CD14-positive monocyte (primary cell): ENCODE results near the gene ADAMTS10. TPM values are rescaled to one million over a fixed set of nuclear protein-coding genes. Genes with fewer than 3 reads are reported as not detected.

Source experiments
- DNase-seq, 3 donors: peaks; one replicate each; pipeline ENCODE4 v3.0.0-alpha.2; 2011 to 2022
- H2AFZ ChIP-seq: 2 replicates; pipeline ENCODE4 v1.6.0; 2012; ENCODE audit warnings: mild to moderate bottlenecking, low read depth, low read length, inconsistent platforms; ENCODE audit not compliant: insufficient read depth, poor library complexity, severe bottlenecking
- H3K27ac ChIP-seq, 2 donors: 1 replicate in 1 of 2; 2 replicates in 1 of 2; pipeline ENCODE4 v1.5.1; 2012 to 2013; ENCODE audit warnings: low read length in 2 of 2, control low read depth in 1 of 2, inconsistent platforms in 1 of 2, low read depth in 1 of 2, mild to moderate bottlenecking in 1 of 2
- H3K27me3 ChIP-seq, 2 donors: one replicate each; pipeline versions ENCODE4 v1.6.0 to v1.6.1; 2011 to 2013; ENCODE audit warnings: low read length in 2 of 2; ENCODE audit not compliant: control insufficient read depth in 2 of 2, insufficient read depth in 2 of 2
- H3K36me3 ChIP-seq, 2 donors: replicated peaks in 1 of 2; 1 replicate in 1 of 2; 2 replicates in 1 of 2; pipeline versions ENCODE4 v1.5.1 to v1.6.1; 2012 to 2013; ENCODE audit warnings: low read length in 2 of 2, control low read depth in 1 of 2, inconsistent platforms in 1 of 2, mild to moderate bottlenecking in 1 of 2; ENCODE audit not compliant: insufficient read depth in 2 of 2, control insufficient read depth in 1 of 2
- H3K4me1 ChIP-seq, 2 donors: 1 replicate in 1 of 2; 2 replicates in 1 of 2; pipeline versions ENCODE4 v1.5.1 to v1.6.1; 2012 to 2013; ENCODE audit warnings: low read length in 2 of 2, control low read depth in 1 of 2, inconsistent platforms in 1 of 2, mild to moderate bottlenecking in 1 of 2, moderate library complexity in 1 of 2; ENCODE audit not compliant: insufficient read depth in 2 of 2, control insufficient read depth in 1 of 2
- H3K4me2 ChIP-seq: replicated peaks from 2 replicates; pipeline ENCODE3; 2012; ENCODE audit warnings: low read length, moderate library complexity, mild to moderate bottlenecking; ENCODE audit not compliant: poor library complexity, severe bottlenecking; ENCODE audit errors: extremely low read depth
- H3K4me3 ChIP-seq, 3 experiments: fragments of 200-600 bp in 1 of 3; sonication (generic) in 1 of 3; replicated peaks in 1 of 3; 1 replicate in 2 of 3; 2 replicates in 1 of 3; pipeline ENCODE4 v1.5.1; 2011 to 2013; ENCODE audit warnings: low read length in 3 of 3, mild to moderate bottlenecking in 3 of 3, control low read depth in 2 of 3, low read depth in 2 of 3, inconsistent platforms in 1 of 3, moderate library complexity in 1 of 3
- H3K79me2 ChIP-seq: 2 replicates; pipeline ENCODE4 v1.6.0; 2012; ENCODE audit warnings: mild to moderate bottlenecking, control low read depth, inconsistent platforms, low read length, moderate library complexity; ENCODE audit not compliant: insufficient read depth
- H3K9ac ChIP-seq: 2 replicates; pipeline ENCODE4 v1.6.0; 2017; ENCODE audit warnings: low read length, mild to moderate bottlenecking; ENCODE audit not compliant: insufficient read depth, poor library complexity, severe bottlenecking
- H3K9me3 ChIP-seq, 2 donors: replicated peaks in 1 of 2; 1 replicate in 1 of 2; 2 replicates in 1 of 2; pipeline versions ENCODE4 v1.5.1 to v1.6.1; 2012 to 2013; ENCODE audit warnings: low read length in 2 of 2, control low read depth in 1 of 2; ENCODE audit not compliant: control insufficient read depth in 1 of 2, insufficient read depth in 1 of 2
- H4K20me1 ChIP-seq: 2 replicates; pipeline ENCODE4 v1.6.0; 2012; ENCODE audit warnings: mild to moderate bottlenecking, low read length, control low read depth, moderate library complexity; ENCODE audit not compliant: insufficient read depth
- H3K27ac Mint-ChIP-seq, 7 donors: one replicate each; pipeline ENCODE4 v1.8.0; 2020; ENCODE audit warnings: mild to moderate bottlenecking in 7 of 7, mixed read lengths in 7 of 7, moderate library complexity in 6 of 7, inconsistent platforms in 2 of 7
- H3K27me3 Mint-ChIP-seq, 3 donors: one replicate each; pipeline ENCODE4 v1.8.0; 2021 to 2022; ENCODE audit warnings: low read depth in 3 of 3, mild to moderate bottlenecking in 3 of 3, mixed read lengths in 3 of 3, moderate library complexity in 3 of 3, inconsistent platforms in 1 of 3
- H3K36me3 Mint-ChIP-seq, 2 donors: one replicate each; pipeline ENCODE4 v1.8.0; 2020; ENCODE audit warnings: mixed read lengths in 2 of 2, inconsistent platforms in 1 of 2, mild to moderate bottlenecking in 1 of 2
- H3K4me1 Mint-ChIP-seq: one replicate; pipeline ENCODE4 v1.8.0; 2020; ENCODE audit warnings: mild to moderate bottlenecking, mixed read lengths
- H3K4me3 Mint-ChIP-seq, 2 donors: one replicate each; pipeline ENCODE4 v1.8.0; 2020; ENCODE audit warnings: mild to moderate bottlenecking in 2 of 2, mixed read lengths in 2 of 2, moderate library complexity in 1 of 2
- H3K9me3 Mint-ChIP-seq, 7 donors: one replicate each; pipeline ENCODE4 v1.8.0; 2020 to 2022; ENCODE audit warnings: mixed read lengths in 7 of 7, mild to moderate bottlenecking in 6 of 7, moderate library complexity in 6 of 7, inconsistent platforms in 2 of 7
- WGBS: methylation state at CpG from one replicate; pipeline ENCODE4 v1.1.5; 2013; ENCODE audit warnings: missing lambda C conversion rate; ENCODE audit not compliant: insufficient coverage; 5-methylcytosine and 5-hydroxymethylcytosine counted together
- intact Hi-C, 2 donors: fragments of 100-400 bp; cut with micrococcal nuclease; formaldehyde crosslinking; loops; one replicate each; pipeline versions ENCODE4 v1.15.0 to v1.15.1; 2023
- polyA plus RNA-seq, 3 donors: library from polyadenylated mRNA; depleted of rRNA in 1 of 3; unstranded in 2 of 3; stranded (reverse) in 1 of 3; fragments of 300-500 nt in 2 of 3; fragments of >200 nt in 1 of 3; fragmentation: Illumina TruSeq in 2 of 3; gene quantifications; 1 replicate in 2 of 3; 2 replicates in 1 of 3; pipeline ENCODE4 v1.2.3, GENCODE V29; 2012 to 2021
- TF ChIP-seq, protein P1 (sequence below): fragments of 200-600 bp; IDR thresholded peaks from one replicate; pipeline ENCODE4 v1.8.0; 2022; ENCODE audit warnings: antibody characterized with exemption, mild to moderate bottlenecking

ADAMTS10 gene
- polyA plus RNA-seq, 3 donors, result 2.3 TPM; not detected in 2

DNA sequence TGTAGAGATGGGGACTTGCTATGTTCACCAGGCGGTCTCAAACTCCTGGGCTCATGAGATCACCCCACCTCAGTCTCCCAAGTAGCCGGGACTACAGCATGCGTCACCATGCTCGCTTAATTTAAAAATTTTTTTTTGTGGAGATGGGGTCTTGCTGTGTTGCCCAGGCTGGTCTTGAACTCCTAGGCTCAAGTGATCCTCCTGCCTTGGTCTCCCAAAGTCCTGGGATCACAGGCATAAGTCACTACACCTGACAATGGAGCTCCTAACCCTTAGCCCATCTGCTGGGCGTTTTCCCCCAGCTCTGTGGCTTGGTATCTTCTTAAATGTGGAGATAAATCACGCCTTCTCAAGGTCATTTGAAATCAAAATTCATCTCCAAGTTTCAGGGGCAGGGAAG is 6.3 kb upstream of the ADAMTS10 start:
- H3K27ac ChIP-seq, result no peak overlapping the region
- TF ChIP-seq, protein P1, sequence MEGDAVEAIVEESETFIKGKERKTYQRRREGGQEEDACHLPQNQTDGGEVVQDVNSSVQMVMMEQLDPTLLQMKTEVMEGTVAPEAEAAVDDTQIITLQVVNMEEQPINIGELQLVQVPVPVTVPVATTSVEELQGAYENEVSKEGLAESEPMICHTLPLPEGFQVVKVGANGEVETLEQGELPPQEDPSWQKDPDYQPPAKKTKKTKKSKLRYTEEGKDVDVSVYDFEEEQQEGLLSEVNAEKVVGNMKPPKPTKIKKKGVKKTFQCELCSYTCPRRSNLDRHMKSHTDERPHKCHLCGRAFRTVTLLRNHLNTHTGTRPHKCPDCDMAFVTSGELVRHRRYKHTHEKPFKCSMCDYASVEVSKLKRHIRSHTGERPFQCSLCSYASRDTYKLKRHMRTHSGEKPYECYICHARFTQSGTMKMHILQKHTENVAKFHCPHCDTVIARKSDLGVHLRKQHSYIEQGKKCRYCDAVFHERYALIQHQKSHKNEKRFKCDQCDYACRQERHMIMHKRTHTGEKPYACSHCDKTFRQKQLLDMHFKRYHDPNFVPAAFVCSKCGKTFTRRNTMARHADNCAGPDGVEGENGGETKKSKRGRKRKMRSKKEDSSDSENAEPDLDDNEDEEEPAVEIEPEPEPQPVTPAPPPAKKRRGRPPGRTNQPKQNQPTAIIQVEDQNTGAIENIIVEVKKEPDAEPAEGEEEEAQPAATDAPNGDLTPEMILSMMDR, result no peak
- H3K4me3 ChIP-seq, result no peak overlapping the region
- intact Hi-C loops, result loop anchor here (5.0 to 10.0 kb wide), 2 partner anchors 35 to 78 kb away; partner anchors contain the start of gene ACTL9 (in 1 of the 2)
- WGBS, result no CpG with 5 or more reads among the region's 6 CpGs
- H3K36me3 ChIP-seq, result no peaks in the 10 kb centered on the region
- Mint-ChIP-seq H3K27me3 (peaks cover 9 to 28% (median 22%) of the 10 kb centered on the region in 3 donors), H3K4me1 (peaks cover 9% of the 10 kb centered on the region), H3K4me3 (no peak overlapping the region), H3K36me3 (no peaks in the 10 kb centered on the region), H3K9me3 (peaks cover 0 to 2% (median 0%) of the 10 kb centered on the region in 7 donors), H3K27ac (no peak overlapping the region)
- no peak overlapping the region for H3K9ac ChIP-seq
- no peak overlapping the region for H2AFZ ChIP-seq
- DNase-seq, result no peak
- H3K79me2 ChIP-seq, result no peaks in the 10 kb centered on the region
- H3K27me3 ChIP-seq, result peaks cover 0 to 5% of the 10 kb centered on the region in 2 donors
- H3K4me1 ChIP-seq, result peaks cover 6 to 7% of the 10 kb centered on the region in 2 donors
- no peaks in the 10 kb centered on the region for H3K9me3 ChIP-seq
- H3K4me2 ChIP-seq, result no peak overlapping the region
- no peaks in the 10 kb centered on the region for H4K20me1 ChIP-seq

DNA sequence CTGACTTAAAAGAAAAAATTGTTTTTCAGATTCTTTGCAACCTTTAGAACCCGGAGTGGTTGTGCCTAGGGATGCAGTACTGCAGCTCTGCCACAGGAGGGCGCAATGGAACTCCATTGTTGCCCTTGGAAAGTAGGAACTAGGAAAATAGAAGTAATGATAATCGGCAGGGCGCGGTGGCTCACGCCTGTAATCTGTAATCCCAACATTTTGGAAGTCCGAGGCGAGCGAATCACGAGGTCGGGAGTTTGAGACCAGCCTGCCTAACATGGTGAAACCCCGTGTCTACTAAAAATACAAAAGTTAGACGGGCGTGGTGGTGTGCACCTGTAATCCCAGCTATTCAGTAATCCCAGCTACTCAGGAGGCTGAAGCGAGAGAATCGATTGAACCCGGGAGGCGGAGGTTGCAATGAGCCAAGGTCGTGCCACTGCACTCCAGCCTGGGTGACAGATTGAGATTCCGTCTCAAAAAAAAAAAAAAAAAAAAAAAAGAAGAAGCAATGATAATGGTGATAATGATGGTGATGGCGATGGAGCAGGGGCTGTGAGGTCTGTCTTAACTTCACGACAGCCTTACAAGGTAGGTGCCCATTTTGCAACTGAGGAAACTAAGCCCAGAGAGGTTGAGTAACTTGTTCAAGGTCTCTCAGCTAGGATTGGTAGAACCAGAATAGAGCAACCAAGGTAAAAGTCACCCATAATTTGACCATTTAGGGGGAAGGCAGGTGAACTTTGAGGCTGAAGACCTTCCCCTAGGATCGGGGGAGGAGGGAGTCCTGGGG is 5.5 kb upstream of the ADAMTS10 start:
- H3K4me1 ChIP-seq, result peaks cover 6 to 7% of the 10 kb centered on the region in 2 donors
- H3K27ac ChIP-seq, result no peak overlapping the region
- no peaks in the 10 kb centered on the region for H4K20me1 ChIP-seq
- peaks cover 0 to 2% (median 0%) of the 10 kb centered on the region in 7 donors for H3K9me3 Mint-ChIP-seq
- 17% methylated on average over 18 of the region's 23 CpGs for WGBS
- TF ChIP-seq, protein P1, result peak; percentile 95
- no peak overlapping the region for H3K27ac Mint-ChIP-seq
- H3K4me2 ChIP-seq, result peak overlapping the region; percentile 47
- peak overlapping the region; percentile 59 to 73 for H3K4me3 Mint-ChIP-seq
- H3K27me3 ChIP-seq, result peaks cover 0 to 11% of the 10 kb centered on the region in 2 donors
- peak overlapping the region in 1 of 3 experiments; percentile 21 for H3K4me3 ChIP-seq
- intact Hi-C loops, result loop anchor here (2.0 to 10.0 kb wide), 3 partner anchors 36 to 79 kb away; partner anchors contain the start of gene ACTL9 (in 1 of the 2)
- H3K4me1 Mint-ChIP-seq, result peaks cover 9% of the 10 kb centered on the region
- no peaks in the 10 kb centered on the region for H3K79me2 ChIP-seq
- peaks cover 10 to 35% (median 24%) of the 10 kb centered on the region in 3 donors for H3K27me3 Mint-ChIP-seq
- no peaks in the 10 kb centered on the region for H3K9me3 ChIP-seq
- H3K36me3 ChIP-seq, result no peaks in the 10 kb centered on the region
- no peak overlapping the region for H3K9ac ChIP-seq
- no peak overlapping the region for H2AFZ ChIP-seq
- peak; percentile 73 to 84 (median 76) for DNase-seq
- no peaks in the 10 kb centered on the region for H3K36me3 Mint-ChIP-seq
